OCI-LY1 (cell line): ENCODE results near the gene LITAF.

Experiments
- H2AFZ ChIP-seq: fragments of 200-600 bp; sonication (generic), shearing (Covaris generic); 2 replicates; pipeline ENCODE4 v1.6.0; 2014; ENCODE audit warnings: antibody characterized with exemption, mild to moderate bottlenecking, low read length
- H3F3A ChIP-seq: fragments of 200-600 bp; sonication (generic), shearing (Covaris generic); 2 replicates; pipeline ENCODE4 v1.6.0; 2014; ENCODE audit warnings: mild to moderate bottlenecking, antibody characterized with exemption, low read length, moderate library complexity; ENCODE audit not compliant: insufficient read depth
- H3K27ac ChIP-seq: fragments of 200-600 bp; sonication (generic); 2 replicates; pipeline ENCODE4 v1.5.1; 2014; ENCODE audit warnings: low read length, mixed run types, mild to moderate bottlenecking, low read depth; ENCODE audit not compliant: poor library complexity, severe bottlenecking
- H3K27me3 ChIP-seq: fragments of 200-600 bp; sonication (generic); 2 replicates; pipeline ENCODE4 v1.6.0; 2014; ENCODE audit warnings: antibody characterized with exemption, mild to moderate bottlenecking, low read length, moderate library complexity; ENCODE audit not compliant: insufficient read depth
- H3K36me3 ChIP-seq: fragments of 200-600 bp; sonication (generic); 2 replicates; pipeline ENCODE4 v1.6.1; 2014; ENCODE audit warnings: mild to moderate bottlenecking, antibody characterized with exemption, low read length, moderate library complexity, mixed read lengths; ENCODE audit not compliant: insufficient read depth
- H3K4me1 ChIP-seq: fragments of 200-600 bp; sonication (generic); 2 replicates; pipeline ENCODE4 v1.5.1; 2014; ENCODE audit warnings: mild to moderate bottlenecking, low read length, moderate library complexity; ENCODE audit not compliant: insufficient read depth, severe bottlenecking
- H3K4me2 ChIP-seq: fragments of 200-600 bp; sonication (generic), shearing (Covaris generic); 2 replicates; pipeline ENCODE4 v1.6.1; 2014; ENCODE audit warnings: low read length
- H3K4me3 ChIP-seq: fragments of 200-600 bp; sonication (generic); 2 replicates; pipeline ENCODE4 v1.5.1; 2014; ENCODE audit warnings: low read length, low read depth, mild to moderate bottlenecking, mixed read lengths; ENCODE audit not compliant: poor library complexity, severe bottlenecking
- H3K79me2 ChIP-seq: fragments of 200-600 bp; shearing (Covaris generic); 2 replicates; pipeline ENCODE4 v1.6.1; 2016; ENCODE audit warnings: mixed run types, low read length, mixed read lengths; ENCODE audit not compliant: insufficient read depth
- H3K9ac ChIP-seq: fragments of 200-600 bp; sonication (generic), shearing (Covaris generic); 2 replicates; pipeline ENCODE4 v1.6.1; 2014; ENCODE audit warnings: mild to moderate bottlenecking, low read length, mixed read lengths
- H3K9me2 ChIP-seq: fragments of 200-600 bp; sonication (generic), shearing (Covaris generic); 2 replicates; pipeline ENCODE4 v1.6.1; 2014; ENCODE audit warnings: low read depth, mild to moderate bottlenecking, low read length, mixed read lengths
- H3K9me3 ChIP-seq: fragments of 200-600 bp; shearing (Covaris generic); 2 replicates; pipeline ENCODE4 v1.6.1; 2014; ENCODE audit warnings: low read length, mixed read lengths
- H4K20me1 ChIP-seq: fragments of 200-600 bp; sonication (generic), shearing (Covaris generic); 2 replicates; pipeline ENCODE4 v1.6.0; 2016; ENCODE audit warnings: mild to moderate bottlenecking, low read length; ENCODE audit not compliant: insufficient read depth
- CTCF ChIP-seq: fragments of 200-600 bp; sonication (generic), shearing (Covaris generic); IDR thresholded peaks from 2 replicates; pipeline ENCODE4 v1.5.1; 2017; ENCODE audit warnings: mild to moderate bottlenecking, antibody characterized with exemption, low read length, moderate library complexity, mixed read lengths
- EZH2 ChIP-seq: fragments of 200-600 bp; sonication (generic), shearing (Covaris generic); IDR thresholded peaks from 2 replicates; pipeline ENCODE4 v1.8.0; 2017; ENCODE audit warnings: borderline replicate concordance, mixed run types, mild to moderate bottlenecking, antibody characterized with exemption, low read length, moderate library complexity, mixed read lengths

Gene LITAF

DNA sequence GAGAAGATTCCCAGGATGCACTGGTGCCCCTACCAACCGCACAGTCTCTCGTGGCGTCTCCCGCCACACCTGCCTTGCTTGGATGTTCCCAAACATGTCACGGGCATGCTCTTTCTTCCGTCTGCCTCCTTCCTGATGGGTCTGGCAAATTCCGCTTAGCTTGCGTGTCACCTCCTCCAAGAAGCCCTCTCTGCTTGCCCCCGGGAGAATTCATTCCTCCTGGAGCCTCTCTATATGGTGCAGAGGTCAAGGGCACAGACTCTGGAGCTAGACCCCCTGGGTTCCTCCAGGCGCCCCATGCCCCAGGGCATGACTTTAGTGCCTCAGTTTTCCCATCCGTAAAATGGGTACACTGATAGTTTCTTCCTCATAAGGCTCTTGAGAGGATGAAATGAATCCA is 21.1 kb downstream of the LITAF start:
- peaks cover 4% of the 10 kb centered on the region; the same call in 1 of the 2 replicates for H3K27me3 ChIP-seq
- H3K4me1 ChIP-seq: no peaks in the 10 kb centered on the region
- H3F3A ChIP-seq: no peaks in the 10 kb centered on the region
- no peaks in the 10 kb centered on the region for H3K9me3 ChIP-seq
- H4K20me1 ChIP-seq: no peaks in the 10 kb centered on the region; the same call in 1 of the 2 replicates
- H2AFZ ChIP-seq: no peak overlapping the region
- H3K9me2 ChIP-seq: no peaks in the 10 kb centered on the region
- no peak overlapping the region for H3K4me2 ChIP-seq
- TF ChIP-seq CTCF (no peak), EZH2 (no peak)
- H3K9ac ChIP-seq: no peak overlapping the region
- no peaks in the 10 kb centered on the region for H3K79me2 ChIP-seq
- no peak overlapping the region for H3K4me3 ChIP-seq
- no peak overlapping the region for H3K27ac ChIP-seq
- no peaks in the 10 kb centered on the region for H3K36me3 ChIP-seq

GRCh38 chr16:11564046-11564926 is 22.4 kb downstream of the LITAF start:
- H3K9me2 ChIP-seq: no peaks in the 10 kb centered on the region

GRCh38 chr16:11563493-11564040 is 23.2 kb downstream of the LITAF start:
- no peak overlapping the region for H3K27ac ChIP-seq
- peaks cover 4% of the 10 kb centered on the region; the same call in 1 of the 2 replicates for H3K27me3 ChIP-seq
- no peaks in the 10 kb centered on the region; the same call in 1 of the 2 replicates for H4K20me1 ChIP-seq
- no peaks in the 10 kb centered on the region for H3F3A ChIP-seq
- H3K9ac ChIP-seq: no peak overlapping the region
- H3K79me2 ChIP-seq: no peaks in the 10 kb centered on the region
- no peaks in the 10 kb centered on the region for H3K9me3 ChIP-seq
- TF ChIP-seq CTCF (no peak), EZH2 (no peak)
- no peak overlapping the region for H3K4me2 ChIP-seq
- no peaks in the 10 kb centered on the region for H3K9me2 ChIP-seq
- no peaks in the 10 kb centered on the region for H3K36me3 ChIP-seq
- H2AFZ ChIP-seq: no peak overlapping the region
- no peak overlapping the region for H3K4me3 ChIP-seq
- H3K4me1 ChIP-seq: no peaks in the 10 kb centered on the region

More at GRCh38 chr16:11564046-11564926, 22.4 kb downstream of the LITAF start:
- peaks cover 4% of the 10 kb centered on the region; the same call in 1 of the 2 replicates for H3K27me3 ChIP-seq
- no peak overlapping the region for H3K27ac ChIP-seq
- no peaks in the 10 kb centered on the region for H3K4me1 ChIP-seq
- no peaks in the 10 kb centered on the region for H3F3A ChIP-seq
- H3K36me3 ChIP-seq: no peaks in the 10 kb centered on the region
- H3K4me3 ChIP-seq: no peak overlapping the region
- H4K20me1 ChIP-seq: no peaks in the 10 kb centered on the region; the same call in 1 of the 2 replicates
- no peaks in the 10 kb centered on the region for H3K79me2 ChIP-seq
- no peak overlapping the region for H2AFZ ChIP-seq
- H3K9me3 ChIP-seq: no peaks in the 10 kb centered on the region
- no peak overlapping the region for H3K9ac ChIP-seq
- no peak overlapping the region for H3K4me2 ChIP-seq
- TF ChIP-seq CTCF: no peak
- TF ChIP-seq EZH2: no peak
